Embryonic facial prominence (tissue), 1 donor: Measurements from ENCODE around the gene SKAP1.
"Not testable (repeated sequence)": the region's sequence is repeated elsewhere in the genome, so short reads cannot be mapped to it uniquely, and the experiment has no call there.

Experiments
- DNase-seq: peaks from one replicate; pipeline ENCODE4 v3.0.0-alpha.2; 2016; ENCODE audit errors: extremely low spot score

Gene SKAP1

DNA sequence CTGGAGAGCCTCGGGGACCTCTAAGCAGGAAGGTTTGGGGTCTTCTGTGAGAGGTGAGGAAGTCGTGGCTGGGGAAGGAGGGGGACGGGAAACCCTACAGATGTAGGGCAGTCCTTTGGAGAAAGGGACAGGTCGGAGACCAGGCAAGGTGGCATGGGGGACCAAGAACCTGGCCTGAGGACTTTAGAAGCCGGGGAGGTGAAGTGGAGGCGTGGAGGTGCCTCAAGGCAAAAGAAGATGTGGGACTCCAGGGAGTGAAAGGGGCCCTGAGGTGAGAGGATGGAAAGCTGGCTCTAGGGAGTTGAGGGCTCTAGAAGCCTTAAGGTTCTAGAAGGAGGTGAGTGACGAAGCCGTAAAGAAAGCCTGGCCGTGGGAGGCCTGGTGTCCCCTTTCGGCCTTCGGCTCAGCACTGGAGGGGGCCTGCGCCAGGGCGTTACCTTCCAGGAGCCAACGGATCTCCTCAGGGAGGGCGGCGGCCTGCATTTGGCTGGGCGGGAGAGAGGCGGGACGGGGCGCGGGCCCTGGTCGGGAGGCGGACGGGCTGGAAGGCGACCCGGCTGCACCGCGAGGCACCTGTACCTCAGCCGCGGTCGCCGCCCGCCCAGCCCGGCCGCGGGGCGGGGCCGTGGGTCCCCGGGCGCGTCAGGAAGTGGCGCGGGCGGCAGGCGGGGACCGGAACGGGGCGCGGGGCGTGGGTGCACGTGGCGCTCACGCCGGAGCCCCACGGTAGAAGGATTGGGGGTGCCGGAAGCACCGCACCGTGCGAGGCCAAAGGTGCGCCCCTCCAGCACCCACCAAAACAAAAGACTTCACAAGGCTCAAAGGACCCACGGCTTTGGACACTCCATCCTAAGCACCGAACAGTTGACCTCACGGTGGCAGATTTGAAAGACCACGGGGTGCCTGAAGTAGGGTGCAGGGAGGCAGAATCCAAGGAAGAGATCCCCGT lies at the start of gene SKAP1:
TSS of gene SKAP1 (minus strand) at position 577 of the 949 bp plus-strand sequence.
- DNase-seq, result no peak

DNA sequence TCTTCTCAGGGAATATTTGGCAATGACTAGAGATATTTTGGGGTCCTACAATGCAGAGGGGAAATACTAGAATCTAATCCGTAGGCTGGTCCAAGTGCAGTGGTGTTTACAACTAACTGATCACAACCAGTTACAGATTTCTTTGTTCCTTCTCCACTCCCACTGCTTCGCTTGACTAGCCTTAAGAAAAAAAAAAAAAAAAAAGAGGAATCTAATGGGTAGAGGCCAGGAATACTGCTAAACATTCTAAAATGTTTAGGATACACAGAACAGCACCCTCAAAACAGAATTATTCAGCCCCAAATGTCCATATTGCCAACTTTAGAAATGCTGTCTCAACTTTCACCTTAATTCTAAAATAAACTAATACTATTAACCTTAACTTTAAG lies 49.0 kb upstream of the SKAP1 start:
- no peak for DNase-seq

DNA sequence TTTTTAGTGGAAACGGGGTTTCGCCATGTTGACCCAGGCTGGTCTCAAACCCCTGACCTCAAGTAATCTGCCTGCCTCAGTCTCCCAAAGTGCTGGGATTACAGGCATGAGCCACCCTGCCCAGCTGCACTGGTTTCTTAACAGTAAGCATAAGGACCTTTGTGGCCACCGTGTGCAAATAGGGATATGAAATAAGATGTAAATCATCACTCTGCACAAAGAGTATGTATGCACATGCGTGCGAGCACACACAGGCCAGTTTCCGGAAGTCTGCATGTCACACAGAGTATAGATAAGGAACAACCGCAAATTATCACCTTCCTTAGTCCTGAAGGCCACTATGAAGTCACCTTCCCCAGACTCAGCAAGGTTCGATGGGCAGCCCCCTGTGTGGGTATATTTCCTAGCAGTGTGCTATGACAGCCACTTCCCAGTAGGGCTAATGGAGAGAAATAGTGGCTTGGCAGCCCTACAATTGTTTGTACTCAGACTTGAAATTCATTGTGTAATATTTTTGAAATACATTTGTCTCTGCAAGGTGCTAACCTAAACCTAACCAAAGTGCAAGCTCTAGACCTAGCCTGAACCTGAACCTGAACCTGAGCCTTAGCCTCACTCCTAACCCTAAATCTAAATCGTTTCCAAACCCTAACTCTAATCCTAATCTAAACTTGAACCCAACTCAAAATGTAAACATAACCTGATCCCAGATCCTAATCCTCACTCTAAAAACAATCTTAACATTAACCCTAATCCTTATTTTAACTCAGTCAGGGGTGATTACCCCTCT lies 48.4 kb upstream of the SKAP1 start:
- DNase-seq, result no peak

DNA sequence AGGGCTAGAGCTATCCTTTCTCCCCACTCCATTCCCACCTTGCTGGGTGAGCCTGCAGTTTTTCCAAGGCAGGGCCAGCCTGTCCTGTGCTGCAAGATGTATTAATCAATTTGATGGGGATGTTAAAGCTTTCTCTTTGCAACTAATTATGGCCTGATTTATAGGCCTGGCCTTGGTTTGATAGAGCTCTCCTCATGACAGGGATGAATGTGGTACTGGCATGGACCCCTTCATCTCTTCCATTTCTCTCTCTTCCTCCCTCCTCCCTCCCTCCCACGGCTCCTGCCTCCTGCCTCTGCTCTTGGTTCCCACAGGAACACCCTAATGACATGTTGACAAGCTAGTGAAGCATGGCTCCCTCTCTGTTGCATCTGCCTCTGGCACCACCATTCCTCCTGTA lies 47.2 kb upstream of the SKAP1 start:
- DNase-seq, result no peak

DNA sequence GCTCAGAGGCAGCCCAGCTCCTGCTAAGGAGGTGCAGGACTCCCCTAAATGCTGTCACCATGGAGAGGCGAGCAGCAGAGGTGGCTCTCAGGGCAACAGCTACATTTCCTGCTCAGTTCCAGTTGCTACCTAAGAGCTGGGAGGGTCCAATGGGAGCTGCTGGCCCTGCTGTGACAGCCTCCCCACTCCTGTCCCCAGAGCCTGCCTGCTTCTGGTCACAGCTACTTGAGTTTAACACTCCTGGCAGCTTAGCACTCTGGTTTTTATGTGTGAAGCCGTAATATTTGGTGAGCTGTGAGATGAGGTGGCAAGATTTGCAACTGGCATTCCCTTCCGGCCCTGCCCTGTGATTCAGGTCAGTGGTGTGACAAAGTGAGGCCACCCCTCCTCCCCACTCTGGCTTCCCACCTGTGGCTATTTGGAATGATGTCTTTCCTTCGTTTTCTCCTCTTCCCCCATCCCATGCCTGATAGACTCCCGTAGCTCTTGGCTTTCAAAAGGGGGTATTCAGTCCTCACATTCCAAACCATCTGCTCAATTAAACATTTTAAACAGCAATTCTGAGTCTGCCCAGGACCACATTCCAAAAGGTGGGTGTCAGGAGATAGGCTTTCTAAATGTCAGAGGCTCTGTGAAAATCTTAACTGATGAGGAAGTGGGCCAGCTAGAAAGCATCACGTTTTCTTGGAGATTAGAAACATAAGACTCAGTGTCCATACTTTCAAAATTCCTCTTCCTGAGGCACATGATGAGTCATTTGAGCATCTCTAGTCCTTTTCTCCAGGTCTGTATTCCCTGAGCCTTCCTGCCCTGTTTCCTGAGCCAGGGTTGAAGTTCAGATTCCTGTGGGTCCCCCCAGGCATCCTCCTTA lies 42.6 kb upstream of the SKAP1 start:
- no peak for DNase-seq

DNA sequence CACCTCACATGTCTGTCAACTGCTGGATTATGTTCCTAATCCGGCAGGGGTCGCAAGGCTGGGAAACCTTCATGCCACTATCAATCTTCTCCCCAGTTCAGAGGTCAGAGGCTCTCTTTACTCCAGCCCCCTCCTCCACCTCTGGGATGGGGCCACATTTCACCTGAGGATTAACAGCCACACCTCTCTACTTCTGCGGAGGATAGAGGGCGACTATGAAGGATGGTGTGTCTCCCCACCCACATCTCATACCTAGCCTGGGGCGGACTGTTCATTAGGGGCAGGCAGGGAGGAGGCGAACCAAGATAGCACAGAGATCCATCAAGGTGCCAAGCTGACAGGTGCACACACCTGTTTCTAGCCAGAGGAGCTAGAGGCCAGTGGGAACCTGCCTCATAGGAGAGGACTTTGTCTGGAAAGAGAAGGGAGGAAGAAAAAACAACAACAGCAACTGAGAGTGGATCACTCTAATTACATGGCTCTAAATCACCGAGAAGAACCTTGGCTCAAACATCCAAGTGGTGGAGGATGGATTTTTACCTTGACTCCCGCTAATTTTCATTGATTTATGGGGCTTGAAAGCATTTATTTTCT lies 41.9 kb upstream of the SKAP1 start:
- DNase-seq, result no peak

DNA sequence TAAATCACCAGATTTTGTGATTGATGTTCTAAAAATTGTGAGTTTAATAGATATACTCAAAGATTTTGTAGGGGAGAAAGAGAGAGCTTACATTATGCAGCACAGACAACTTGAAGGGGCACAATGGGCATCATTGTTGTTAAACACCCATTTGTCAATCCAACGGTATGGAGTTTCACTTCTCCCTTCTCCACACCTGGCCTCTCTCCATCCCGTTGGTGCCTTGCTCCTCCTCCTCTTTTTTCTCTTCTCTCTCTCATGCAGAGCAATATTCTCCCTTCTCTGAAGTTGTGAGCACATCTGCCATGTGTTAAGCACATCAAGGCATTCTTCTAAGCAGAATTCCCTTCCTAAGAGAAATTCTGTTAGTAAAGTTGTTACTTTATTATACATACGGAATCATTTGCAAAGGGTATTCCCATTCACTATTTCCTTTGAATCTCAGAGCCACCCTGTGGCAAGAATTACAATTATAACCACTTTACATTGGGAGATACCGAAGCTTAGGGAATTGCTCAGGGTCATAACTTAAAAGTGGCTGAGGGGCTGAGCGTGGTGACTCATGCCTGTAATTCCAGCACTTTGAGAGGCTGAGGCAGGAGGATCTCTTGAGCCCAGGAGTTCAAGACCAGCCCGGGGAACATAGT lies 40.5 kb upstream of the SKAP1 start:
- DNase-seq, result no peak

DNA sequence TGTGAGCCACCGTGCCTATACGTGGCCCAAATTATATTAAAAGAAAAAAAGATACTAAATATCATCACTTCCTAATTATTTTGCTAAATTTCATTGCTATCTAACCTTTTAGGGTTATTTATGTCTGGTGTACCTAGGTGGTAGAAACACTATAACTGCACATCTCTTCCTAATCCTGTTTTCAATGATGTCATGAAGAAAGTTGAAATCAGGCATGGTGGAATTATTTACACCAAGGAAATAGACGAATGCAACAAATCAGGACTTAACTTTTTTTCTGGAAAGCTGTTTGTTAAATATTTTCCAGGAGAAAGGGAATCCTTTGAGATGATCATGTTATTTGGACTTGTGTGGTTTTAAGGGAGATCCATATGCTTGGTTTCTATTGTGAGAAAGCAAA lies 39.2 kb upstream of the SKAP1 start:
- DNase-seq, result no peak

DNA sequence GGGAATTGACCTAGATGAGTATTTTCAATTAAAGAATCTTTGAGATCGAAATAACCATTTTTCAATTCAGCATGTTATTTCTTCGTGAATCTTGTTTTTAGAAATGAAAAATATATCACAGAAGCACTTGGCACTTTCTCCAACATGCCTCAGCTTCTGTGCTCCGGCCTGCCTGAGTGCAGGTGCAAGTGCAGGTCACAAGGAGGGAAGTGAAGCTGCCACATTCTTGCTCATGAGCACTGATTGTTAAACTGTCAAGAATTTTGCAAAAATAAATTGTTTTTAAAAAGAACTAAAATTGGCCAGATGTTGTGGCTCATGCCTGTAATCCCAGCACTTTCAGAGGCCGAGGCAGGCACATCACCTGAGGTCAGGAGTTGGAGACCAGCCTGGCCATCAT lies 38.3 kb upstream of the SKAP1 start:
- DNase-seq, result no peak

DNA sequence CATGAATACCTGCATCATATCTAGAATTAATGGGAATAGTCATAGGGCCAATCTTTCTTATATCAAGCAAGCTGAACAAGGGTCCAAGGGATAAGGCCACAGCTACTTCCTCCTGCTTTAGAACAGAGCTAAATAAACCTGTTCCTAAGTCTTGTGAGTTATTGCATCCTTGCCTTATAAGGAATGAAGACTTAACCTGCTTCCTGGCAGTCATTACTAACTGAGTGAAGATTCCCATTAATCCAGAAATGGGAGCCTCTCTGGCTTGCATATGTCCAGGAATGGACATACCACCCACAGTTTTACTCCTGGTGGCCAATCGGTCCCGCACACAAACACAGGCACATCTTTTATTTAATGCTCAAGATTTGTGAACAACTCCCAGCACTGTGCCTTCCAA lies 35.9 kb upstream of the SKAP1 start:
- DNase-seq, result no peak

DNA sequence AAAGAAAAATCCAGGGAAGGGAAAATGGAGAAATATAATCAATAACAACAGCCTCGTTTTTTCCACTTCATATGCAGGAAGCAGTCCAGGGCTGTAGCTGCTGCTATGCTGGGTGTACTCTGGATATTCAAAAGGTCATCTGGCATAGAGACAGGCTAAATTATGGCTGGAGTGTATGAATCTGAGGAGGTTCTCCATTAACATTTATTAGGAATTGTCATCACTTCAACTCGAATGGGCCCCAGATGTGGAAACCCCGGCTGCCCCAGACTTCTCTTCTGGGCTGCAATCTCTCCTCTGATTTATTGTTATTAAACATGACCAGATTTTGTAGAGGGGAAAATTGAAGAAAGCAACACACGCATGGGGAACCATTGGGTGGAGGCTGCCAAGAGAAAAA lies 33.5 kb upstream of the SKAP1 start:
- DNase-seq, result no peak

DNA sequence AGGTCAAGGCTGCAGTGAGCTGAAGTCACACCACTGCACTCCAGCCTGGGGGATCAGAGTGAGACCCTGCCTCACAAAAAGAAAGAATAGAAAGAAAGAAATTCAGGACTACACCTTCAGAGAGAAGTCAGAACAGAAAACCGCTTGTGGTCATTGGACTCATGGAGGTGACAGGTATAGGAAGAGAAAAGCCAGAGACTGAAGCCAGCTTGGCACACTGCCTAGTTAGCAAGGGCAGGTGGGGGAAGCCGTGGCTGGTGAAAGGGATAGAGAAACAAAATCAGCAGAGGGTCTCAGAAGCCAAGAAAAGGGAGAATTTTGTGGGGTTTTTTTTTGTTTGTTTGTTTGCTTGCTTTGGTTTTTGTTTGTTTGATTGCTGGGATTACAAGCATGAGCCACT lies 32.9 kb upstream of the SKAP1 start:
- no peak for DNase-seq

DNA sequence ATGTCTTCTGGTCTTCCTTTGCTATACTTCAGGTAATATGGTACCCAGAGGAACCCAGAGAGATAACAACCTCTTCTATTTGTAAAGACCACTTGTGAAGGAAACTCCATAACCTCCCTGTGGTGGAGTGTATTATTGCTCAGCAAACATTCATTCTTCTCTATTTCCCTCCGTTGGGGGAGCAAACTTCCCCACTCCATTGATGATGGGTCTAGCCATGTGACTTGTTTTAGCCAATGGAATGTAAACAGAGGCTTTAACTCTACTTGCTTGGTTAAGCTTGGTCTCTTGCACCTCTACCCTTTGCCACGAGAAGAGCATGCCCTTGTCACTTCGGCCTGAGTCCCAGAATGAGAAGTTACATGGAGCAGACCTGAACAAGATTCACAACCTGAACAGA lies 30.0 kb upstream of the SKAP1 start:
- DNase-seq, result no peak

DNA sequence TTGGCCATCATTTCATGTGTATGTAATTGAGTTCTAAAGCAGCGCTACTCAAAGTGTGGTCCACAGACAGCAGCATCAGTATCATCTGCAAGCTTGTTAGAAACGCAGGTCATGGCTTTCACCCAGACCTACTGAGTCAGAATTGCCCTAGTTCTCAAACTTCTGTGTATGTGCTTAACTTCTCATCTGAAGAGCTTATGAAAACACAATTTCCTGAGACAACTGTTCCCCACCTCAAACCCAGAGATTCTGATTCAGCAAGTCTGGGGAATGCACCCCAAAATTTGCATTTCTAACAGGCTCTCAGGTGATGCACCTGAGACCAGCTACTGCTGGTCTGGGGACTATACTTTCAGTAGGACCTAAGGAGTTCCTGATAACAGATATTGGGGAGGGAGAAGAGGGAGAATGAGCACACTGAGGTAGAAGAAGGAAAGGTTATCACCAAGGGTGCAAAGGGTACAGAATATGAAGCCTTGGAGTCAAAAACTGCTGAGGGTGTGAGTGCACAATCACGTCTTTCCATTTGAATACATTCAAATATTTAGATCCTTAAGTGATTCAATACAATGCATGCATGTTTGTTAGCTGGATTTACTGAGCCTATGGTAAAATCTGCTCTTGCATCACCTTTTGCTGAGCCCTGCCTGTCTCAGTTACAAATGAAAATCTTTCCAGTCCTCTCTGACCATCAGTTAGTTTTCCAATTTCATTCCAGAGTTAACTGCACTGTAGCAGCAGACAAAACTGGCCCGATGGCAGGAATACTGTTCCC lies 29.2 kb upstream of the SKAP1 start:
- no peak for DNase-seq

DNA sequence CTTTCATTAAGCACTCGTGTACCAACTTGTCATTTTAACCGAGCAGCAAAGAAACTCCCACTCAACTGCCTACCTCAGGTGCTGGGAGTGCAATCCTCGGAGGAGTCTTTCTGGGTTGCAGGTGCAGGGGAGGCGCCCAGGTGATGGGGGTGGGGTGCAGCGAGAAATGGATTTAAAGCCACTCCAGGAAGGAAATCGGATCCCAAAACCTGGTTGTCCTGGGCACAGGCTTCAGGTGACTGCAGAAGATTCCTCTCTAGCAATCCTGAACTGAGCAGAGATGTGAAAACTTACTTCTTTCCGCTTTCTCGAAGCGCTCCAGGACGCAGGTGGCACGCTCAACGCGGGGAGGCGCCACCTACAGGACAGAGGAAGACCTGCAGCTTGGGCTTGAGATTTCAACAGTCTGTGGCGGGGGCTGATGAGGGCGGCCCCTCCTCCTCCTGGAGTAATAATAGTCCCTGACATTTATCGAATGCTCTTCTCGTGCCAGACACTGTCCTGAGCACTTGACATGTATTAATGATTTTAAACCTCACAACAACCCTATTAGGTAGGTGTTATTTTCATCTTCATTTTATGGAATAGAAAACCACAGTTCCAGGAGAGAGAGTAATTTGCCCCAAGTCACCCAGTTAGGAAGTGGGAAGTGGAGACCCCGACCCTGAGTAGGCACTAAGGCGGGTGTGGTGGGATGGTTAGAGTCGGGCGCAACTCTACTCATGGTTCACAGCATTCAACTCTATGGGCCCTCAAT lies 27.2 kb upstream of the SKAP1 start:
- DNase-seq, result no peak

DNA sequence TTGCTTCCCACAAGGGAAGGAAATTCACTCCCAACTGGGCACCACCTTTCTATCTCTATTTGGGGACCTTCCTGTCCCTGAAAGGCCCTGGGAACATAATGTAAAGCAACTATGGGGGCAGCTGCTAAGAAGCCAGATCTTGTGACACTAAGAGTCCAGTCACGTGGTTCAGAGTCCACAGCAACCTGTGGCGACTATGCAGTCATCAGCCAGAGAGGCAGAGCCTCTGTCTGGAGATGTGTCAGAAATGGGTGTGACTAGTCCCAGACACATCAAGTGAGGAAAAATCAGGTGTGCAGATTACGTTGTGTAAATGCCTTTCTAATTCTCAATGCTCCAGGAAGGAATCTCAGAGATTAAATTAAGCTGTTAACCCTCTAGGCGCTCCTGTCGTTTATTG lies 26.6 kb upstream of the SKAP1 start:
- DNase-seq, result no peak

DNA sequence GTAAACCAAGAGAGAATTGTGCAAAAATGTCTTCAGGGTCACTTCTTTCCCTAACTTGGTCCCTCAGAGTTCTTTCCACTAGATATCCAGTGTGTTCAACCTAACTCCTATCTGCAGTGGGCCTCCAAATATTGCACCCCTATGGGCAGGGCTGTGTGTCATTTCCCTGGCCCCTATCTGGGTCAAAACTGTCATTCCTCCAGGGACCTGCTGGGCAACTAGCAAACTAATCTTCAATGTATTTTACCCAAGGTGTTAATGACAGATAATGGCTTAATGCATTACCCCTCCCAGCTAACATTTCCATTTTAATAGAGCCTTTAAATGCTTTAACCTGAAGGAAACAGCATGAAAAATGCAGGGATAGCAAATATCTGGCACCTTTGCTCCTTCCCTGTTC lies 25.8 kb upstream of the SKAP1 start:
- no peak for DNase-seq

DNA sequence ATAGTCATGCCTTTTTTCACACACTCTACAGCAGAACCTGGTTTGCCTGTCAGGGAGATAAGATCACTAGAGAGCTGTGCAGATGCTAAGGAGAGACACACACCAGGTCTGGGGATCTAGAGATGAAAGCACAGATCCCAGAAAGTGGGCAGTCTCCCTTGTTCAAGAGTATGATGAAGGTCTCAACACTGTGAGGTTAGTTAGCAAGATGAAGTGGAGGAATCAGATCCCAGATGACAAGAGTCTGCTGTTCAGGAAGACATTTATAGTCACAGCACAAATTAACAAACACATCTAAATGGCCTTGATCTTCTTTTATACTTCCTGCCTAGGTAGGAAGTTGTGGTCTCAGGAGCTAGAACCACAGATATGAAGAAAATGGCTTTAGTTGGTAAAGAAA lies 23.4 kb upstream of the SKAP1 start:
- no peak for DNase-seq

DNA sequence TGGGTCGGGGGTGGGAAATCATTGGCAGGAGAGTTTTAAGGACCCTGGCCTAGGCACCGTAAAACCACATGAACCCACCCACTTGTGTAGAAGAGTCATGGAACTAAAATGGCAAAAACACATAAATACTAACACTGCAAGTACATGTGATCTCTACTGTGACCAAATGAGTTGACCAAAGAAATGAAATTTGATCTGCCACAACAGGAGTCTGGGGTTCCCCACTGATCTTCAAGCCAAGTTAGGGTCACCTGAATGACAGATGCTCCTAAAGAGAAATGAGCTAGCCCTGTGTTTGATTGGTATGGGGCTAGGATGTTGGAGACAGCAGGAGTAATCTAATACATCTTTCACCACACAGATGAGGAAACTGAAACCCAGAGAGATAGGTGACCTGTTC lies 21.5 kb upstream of the SKAP1 start:
- no peak for DNase-seq

DNA sequence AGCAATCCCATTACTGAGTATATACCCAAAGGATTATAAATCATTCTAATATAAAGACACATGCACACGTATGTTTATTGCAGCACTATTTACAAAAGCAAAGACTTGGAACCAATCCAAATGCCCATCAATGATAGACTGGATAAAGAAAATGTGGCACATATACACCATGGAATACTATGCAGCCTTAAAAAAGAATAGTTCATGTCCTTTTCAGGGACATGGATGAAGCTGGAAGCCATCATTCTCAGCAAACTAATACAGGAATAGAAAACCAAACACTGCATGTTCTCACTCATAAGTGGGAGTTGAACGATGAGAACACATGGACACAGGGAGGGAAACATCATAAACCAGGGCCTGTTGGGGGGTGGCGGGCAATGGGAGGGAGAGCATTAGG lies 19.3 kb upstream of the SKAP1 start:
- DNase-seq, result not testable (repeated sequence)
